ENCODE results near the gene RFNG. TPM values are rescaled to one million over a fixed set of nuclear protein-coding genes. Genes with fewer than 3 reads are reported as not detected.

The RFNG gene
- total and polyA plus RNA-seq, 10 of the 15 experiments (the other 5 are each of a cell fraction or from before 2014, with no cell fraction given): 0.10 to 19.6 (median 6.2) TPM

- TF ChIP-seq BCL11A (IDR thresholded peaks at IDR 0.05; ENCODE audit: low read depth, low read length): no peak
- TF ChIP-seq CEBPB (IDR thresholded peaks at IDR 0.05; ENCODE audit: borderline replicate concordance in 1 of 2, low read depth in 2 of 2, low read length in 2 of 2): no peak
Measured at GRCh38 chr17:82048571-82048971, 3.0 kb downstream of the RFNG start (continued).

- no peaks in the 10 kb centered on the region for H3K36me3 ChIP-seq (ENCODE audit: control insufficient read depth in 2 of 2, insufficient read depth in 2 of 2, low read length in 1 of 2)
- 91% methylated on average over 24 of the region's 25 CpGs for WGBS (ENCODE audit: insufficient coverage, insufficient replicate concordance, low lambda C conversion rate, missing lambda C conversion rate)
- no peaks in the 10 kb centered on the region for H3K9me3 ChIP-seq (replicated peaks; ENCODE audit: control insufficient read depth, insufficient read depth, low read length)
- no peak for DNase-seq (ENCODE audit: low read depth, low spot score)
- intact Hi-C loops (cut with micrococcal nuclease; ENCODE audit: unreplicated experiment): no loop called here
- H3K4me1 ChIP-seq (ENCODE audit: control insufficient read depth, insufficient read depth, low read length): peaks cover under 1% of the 10 kb centered on the region
- no peaks in the 10 kb centered on the region for H3K27me3 ChIP-seq (replicated peaks in 1 of 2; ENCODE audit: control insufficient read depth in 2 of 2, insufficient read depth in 2 of 2, low read length in 1 of 2)
- FAIRE-seq: no peak
- H3K27ac ChIP-seq (ENCODE audit: control insufficient read depth, insufficient read depth): no peak overlapping the region
- ChIA-PET POLR2A (interaction anchor here (1.0 kb wide), 1 partner anchor 10 kb away, joined by 3 read pairs; the partner anchor contains the start of gene DCXR), CTCF (no interaction called here), RAD21 (ENCODE audit: unreplicated experiment) (no interaction called here), SMC1A (ENCODE audit: uncharacterized antibody, unreplicated experiment) (no interaction called here)
- H3K4me2 ChIP-seq (ENCODE audit: control insufficient read depth, insufficient read depth): no peak overlapping the region
- no peaks in the 10 kb centered on the region for H4K20me1 ChIP-seq (ENCODE audit: control insufficient read depth, insufficient read depth)
- in situ Hi-C loops (cut with MboI): no loop called here
- no peak overlapping the region for H3K4me3 ChIP-seq
- H3K9ac ChIP-seq (ENCODE audit: control insufficient read depth, insufficient read depth, low read length): no peak overlapping the region
- H2AFZ ChIP-seq (ENCODE audit: control insufficient read depth, low read depth, low read length): no peak overlapping the region
- H3K79me2 ChIP-seq (ENCODE audit: control insufficient read depth, insufficient read depth, low read length): peaks cover 10% of the 10 kb centered on the region
- BruUV-seq (replicated peaks): no TSS peak
- ATAC-seq: no peak
- TF ChIP-seq NFYA (IDR thresholded peaks at IDR 0.05; ENCODE audit: borderline replicate concordance, low read depth, low read length) (no peak), MEF2A (IDR thresholded peaks at IDR 0.05; ENCODE audit: insufficient read depth, low read depth, low read length) (no peak), TARDBP (IDR thresholded peaks at IDR 0.05; ENCODE audit: borderline replicate concordance) (no peak), YY1 (IDR thresholded peaks at IDR 0.05; ENCODE audit: low read depth, low read length) (no peak), SMC3 (IDR thresholded peaks at IDR 0.05; ENCODE audit: borderline replicate concordance, low read length) (no peak), MYC (IDR thresholded peaks at IDR 0.05; ENCODE audit: insufficient read depth, insufficient read length, insufficient replicate concordance, low read length, severe bottlenecking) (no peak), ATF7 (IDR thresholded peaks at IDR 0.05; ENCODE audit: low read depth) (no peak), FOXM1 (IDR thresholded peaks at IDR 0.05; ENCODE audit: low read depth, low read length) (no peak), CHD1 (IDR thresholded peaks at IDR 0.05; ENCODE audit: low read depth, low read length) (no peak), RAD21 (IDR thresholded peaks at IDR 0.05; ENCODE audit: insufficient read depth, low read depth, low read length) (no peak), ATF2 (IDR thresholded peaks at IDR 0.05; ENCODE audit: low read length) (no peak), ZNF274 (IDR thresholded peaks at IDR 0.05; ENCODE audit: insufficient read depth, insufficient read length) (no peak), PRDM15 (CRISPR knock-in tag; IDR thresholded peaks at IDR 0.05) (no peak)
Measured at GRCh38 chr17:82047914-82048570, 3.6 kb downstream of the RFNG start.
